GM12875 (cell line): Measurements from ENCODE around the gene NDST3.

Source experiments
- H3K4me3 ChIP-seq: one replicate; pipeline ENCODE4 v1.5.1; 2011; ENCODE audit warnings: low read depth, low read length, control low read depth
- TF ChIP-seq, protein P1 (sequence below): IDR thresholded peaks from 2 replicates; pipeline ENCODE4 v1.5.1; 2011; ENCODE audit warnings: low read depth, mild to moderate bottlenecking, control low read depth, inconsistent platforms, low read length, moderate library complexity, borderline replicate concordance; ENCODE audit not compliant: insufficient read depth

NDST3 gene

DNA sequence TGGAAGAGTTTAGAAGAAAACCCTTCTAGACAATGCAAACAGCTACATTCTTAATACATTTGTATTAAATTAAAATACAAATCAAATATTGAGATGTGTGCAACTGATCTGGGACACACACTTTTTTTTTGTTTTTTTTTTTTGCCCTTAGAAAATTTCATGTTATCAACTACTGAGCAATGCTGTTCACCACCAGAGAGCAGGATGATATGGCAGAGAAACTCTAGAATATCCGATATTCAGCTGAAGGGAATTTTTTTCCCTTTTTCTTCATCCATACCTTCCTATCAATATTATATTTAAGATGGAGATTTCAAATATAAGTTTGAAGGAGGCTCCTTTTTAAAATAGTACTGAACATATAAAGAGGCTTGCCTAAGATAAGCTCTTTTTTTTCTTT lies 1.0 kb downstream of the NDST3 start:
- TF ChIP-seq, protein P1, sequence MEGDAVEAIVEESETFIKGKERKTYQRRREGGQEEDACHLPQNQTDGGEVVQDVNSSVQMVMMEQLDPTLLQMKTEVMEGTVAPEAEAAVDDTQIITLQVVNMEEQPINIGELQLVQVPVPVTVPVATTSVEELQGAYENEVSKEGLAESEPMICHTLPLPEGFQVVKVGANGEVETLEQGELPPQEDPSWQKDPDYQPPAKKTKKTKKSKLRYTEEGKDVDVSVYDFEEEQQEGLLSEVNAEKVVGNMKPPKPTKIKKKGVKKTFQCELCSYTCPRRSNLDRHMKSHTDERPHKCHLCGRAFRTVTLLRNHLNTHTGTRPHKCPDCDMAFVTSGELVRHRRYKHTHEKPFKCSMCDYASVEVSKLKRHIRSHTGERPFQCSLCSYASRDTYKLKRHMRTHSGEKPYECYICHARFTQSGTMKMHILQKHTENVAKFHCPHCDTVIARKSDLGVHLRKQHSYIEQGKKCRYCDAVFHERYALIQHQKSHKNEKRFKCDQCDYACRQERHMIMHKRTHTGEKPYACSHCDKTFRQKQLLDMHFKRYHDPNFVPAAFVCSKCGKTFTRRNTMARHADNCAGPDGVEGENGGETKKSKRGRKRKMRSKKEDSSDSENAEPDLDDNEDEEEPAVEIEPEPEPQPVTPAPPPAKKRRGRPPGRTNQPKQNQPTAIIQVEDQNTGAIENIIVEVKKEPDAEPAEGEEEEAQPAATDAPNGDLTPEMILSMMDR: no peak
- no peak overlapping the region for H3K4me3 ChIP-seq

GRCh38 chr4:118036336-118036735 lies 2.0 kb downstream of the NDST3 start:
- TF ChIP-seq, protein P1: no peak
- no peak overlapping the region for H3K4me3 ChIP-seq

DNA sequence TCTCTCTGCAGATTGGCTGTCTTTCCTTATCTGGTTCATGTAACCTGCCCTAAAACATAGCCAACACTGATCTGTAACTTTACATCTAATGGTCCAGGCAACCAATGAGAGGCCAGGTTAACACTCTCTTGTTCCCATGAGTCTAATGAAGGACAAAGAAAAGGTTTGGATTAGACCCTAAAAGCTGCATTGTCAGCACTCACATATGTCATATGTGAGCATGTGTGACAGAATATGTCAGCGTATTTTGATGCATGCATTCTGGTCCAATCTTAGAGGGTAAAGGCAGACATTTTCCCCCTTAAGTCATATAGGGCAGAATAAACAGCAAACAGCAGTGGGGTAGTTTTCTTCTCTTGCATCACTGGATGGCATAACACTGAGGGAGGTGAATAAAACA lies 3.7 kb downstream of the NDST3 start:
- TF ChIP-seq, protein P1: no peak
- H3K4me3 ChIP-seq: no peak overlapping the region

DNA sequence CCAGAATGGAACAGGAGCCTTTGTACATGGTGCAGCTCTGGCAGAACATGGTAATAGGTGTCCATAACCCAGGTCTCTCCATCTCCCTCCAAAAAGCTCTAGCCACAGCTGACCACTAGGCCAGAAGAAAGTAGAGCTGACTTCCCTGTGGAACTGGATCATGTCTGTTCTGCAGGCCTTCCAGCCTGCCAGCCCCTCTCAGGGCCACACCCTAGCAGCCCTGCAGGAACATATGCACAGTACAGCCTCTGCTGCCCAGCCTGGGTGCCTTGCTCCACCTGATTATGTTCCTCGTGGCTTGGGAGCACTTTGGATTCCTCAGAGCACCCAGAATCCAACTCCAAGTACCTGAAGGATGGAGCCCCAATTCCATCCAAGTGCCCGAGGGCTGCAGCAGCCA lies 12.0 kb downstream of the NDST3 start:
- TF ChIP-seq, protein P1: no peak
- H3K4me3 ChIP-seq: no peak overlapping the region

DNA sequence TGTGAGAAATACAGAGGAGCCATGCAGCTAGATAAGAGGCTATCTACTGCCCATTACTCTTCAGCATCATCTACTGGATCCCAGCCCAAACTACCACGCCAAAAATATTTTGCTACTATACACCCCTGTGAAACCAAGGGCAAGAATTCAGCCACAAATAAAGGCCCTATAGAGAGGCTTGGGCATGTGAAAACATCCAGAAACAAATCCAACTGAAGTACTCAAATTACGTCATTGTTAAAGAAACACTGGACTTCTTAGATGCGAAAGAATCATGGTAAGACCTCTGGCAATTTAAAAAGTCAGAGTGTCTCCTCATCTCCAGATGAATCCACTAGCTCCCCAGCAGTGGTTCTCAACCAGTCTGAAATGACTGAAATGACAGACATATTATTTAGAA lies 12.8 kb downstream of the NDST3 start:
- H3K4me3 ChIP-seq: no peak overlapping the region
- TF ChIP-seq, protein P1: no peak

DNA sequence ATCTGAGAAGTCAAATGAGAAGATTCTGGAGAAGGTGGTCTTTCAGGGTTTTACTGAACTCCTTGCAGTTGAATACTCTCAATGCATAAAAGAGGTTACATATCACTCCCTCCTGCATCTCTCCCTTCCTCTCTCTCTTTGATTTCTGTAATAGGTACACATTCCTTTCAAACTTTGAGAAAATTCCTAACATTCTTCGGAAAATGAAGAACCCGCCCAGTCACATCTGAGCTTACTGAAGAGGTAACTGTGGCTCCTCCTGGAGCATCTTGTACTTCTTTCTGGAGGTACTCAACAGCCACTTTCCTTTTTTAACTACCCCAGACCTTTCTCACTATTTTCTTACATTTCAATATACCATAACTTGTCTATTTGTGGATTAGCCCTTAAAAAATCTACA lies 24.7 kb downstream of the NDST3 start:
- no peak overlapping the region for H3K4me3 ChIP-seq
- TF ChIP-seq, protein P1: no peak

DNA sequence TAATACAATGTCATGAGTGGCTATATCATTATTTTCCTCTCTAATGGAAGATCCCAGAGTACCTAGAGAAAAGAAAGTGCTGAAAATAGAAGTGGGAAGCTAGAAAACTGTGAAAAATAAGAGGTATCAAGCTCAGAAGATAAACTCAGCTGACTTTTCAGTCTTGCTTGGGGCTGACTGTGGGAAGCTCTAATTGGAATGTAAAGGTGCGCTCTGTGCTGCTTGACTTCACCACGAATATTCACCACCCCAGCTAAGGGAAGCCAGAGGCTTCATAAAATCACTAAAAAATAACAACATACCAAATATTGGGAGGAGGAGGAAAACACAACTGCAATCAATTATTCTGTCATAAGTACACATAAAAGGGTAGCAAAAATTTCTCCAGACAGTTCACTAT lies 25.1 kb downstream of the NDST3 start:
- no peak overlapping the region for H3K4me3 ChIP-seq
- TF ChIP-seq, protein P1: no peak
